Large intestine (tissue), 3 donors: ENCODE measurements around the gene CCSER1. TPM values are rescaled to one million over a fixed set of nuclear protein-coding genes. Genes with fewer than 3 reads are reported as not detected.
"Not testable (repeated sequence)": the region's sequence is repeated elsewhere in the genome, so short reads cannot be mapped to it uniquely, and the experiment has no call there.

Experiments used
- DNase-seq, 2 donors: peaks; one replicate each; pipeline versions ENCODE4 v3.0.0 to v3.0.0-alpha.2; 2013
- H3K27ac ChIP-seq: one replicate; pipeline ENCODE4 v1.5.1; 2013; ENCODE audit warnings: low read length
- H3K27me3 ChIP-seq: 2 replicates; pipeline ENCODE4 v1.6.1; 2013; ENCODE audit warnings: low read length; ENCODE audit not compliant: control insufficient read depth, insufficient read depth
- H3K36me3 ChIP-seq: 2 replicates; pipeline ENCODE4 v1.6.1; 2013; ENCODE audit warnings: low read length; ENCODE audit not compliant: control insufficient read depth, insufficient read depth
- H3K4me1 ChIP-seq: one replicate; pipeline ENCODE4 v1.6.1; 2013; ENCODE audit warnings: low read length; ENCODE audit not compliant: control insufficient read depth, insufficient read depth
- H3K4me3 ChIP-seq: one replicate; pipeline ENCODE4 v1.5.1; 2013; ENCODE audit warnings: low read length
- H3K9me3 ChIP-seq: one replicate; pipeline ENCODE4 v1.6.1; 2013; ENCODE audit warnings: mild to moderate bottlenecking, low read depth, low read length, moderate library complexity; ENCODE audit not compliant: control insufficient read depth
- WGBS: methylation state at CpG from one replicate; pipeline ENCODE4 v1.1.5; 2013; ENCODE audit warnings: low lambda C conversion rate; ENCODE audit not compliant: insufficient coverage; 5-methylcytosine and 5-hydroxymethylcytosine counted together
- polyA plus RNA-seq: library from polyadenylated mRNA; unstranded; fragments of 120-200 nt; gene quantifications from one replicate; pipeline ENCODE4 v1.2.1, GENCODE V29; 2013

The CCSER1 gene
- polyA plus RNA-seq, 1 donor = 9.5 TPM

- WGBS = 84% methylated on average over 2 of the region's 3 CpGs
- Histone ChIP-seq H3K9me3 (no peaks in the 10 kb centered on the region), H3K4me1 (no peaks in the 10 kb centered on the region), H3K36me3 (no peaks in the 10 kb centered on the region), H3K27me3 (no peaks in the 10 kb centered on the region), H3K4me3 (no peak overlapping the region), H3K27ac (no peak overlapping the region)
- DNase-seq = no peak
These were observed 1171.0 kb downstream of the CCSER1 start for GRCh38 chr4:91298156-91298700.

GRCh38 chr4:91298824-91299223, 1171.6 kb downstream of the CCSER1 start:
- H3K27ac ChIP-seq = no peak overlapping the region
- no peak for DNase-seq
- no peaks in the 10 kb centered on the region for H3K27me3 ChIP-seq
- no CpG with 5 or more reads among the region's 1 CpG for WGBS
- H3K36me3 ChIP-seq = no peaks in the 10 kb centered on the region
- no peaks in the 10 kb centered on the region for H3K4me1 ChIP-seq
- H3K4me3 ChIP-seq = no peak overlapping the region
- H3K9me3 ChIP-seq = no peaks in the 10 kb centered on the region

GRCh38 chr4:91302120-91302519, 1174.9 kb downstream of the CCSER1 start:
- 71% methylated on average over 2 of the region's 2 CpGs for WGBS
- no peak overlapping the region for H3K4me3 ChIP-seq
- no peaks in the 10 kb centered on the region for H3K27me3 ChIP-seq
- no peak for DNase-seq
- H3K27ac ChIP-seq = no peak overlapping the region
- no peaks in the 10 kb centered on the region for H3K9me3 ChIP-seq
- no peaks in the 10 kb centered on the region for H3K4me1 ChIP-seq
- no peaks in the 10 kb centered on the region for H3K36me3 ChIP-seq

DNA sequence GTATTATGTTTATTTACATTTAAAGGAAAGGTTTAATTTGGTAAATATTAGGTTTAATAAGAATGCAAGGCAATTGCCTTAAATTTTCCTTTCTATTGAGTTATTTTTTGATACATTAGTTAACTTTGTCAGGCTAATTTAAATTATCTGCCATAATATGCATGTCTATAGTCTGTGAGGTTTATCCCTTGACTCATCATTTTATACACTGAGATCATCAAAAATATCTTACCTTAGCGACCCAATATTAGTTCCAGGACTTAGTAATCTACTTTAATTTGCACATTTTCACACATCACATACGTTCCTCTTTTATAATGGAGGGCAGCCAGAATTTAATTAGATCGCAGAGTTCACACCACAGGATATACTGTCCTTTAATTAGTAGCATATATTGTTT, 1177.1 kb downstream of the CCSER1 start:
- Histone ChIP-seq H3K9me3 (no peaks in the 10 kb centered on the region), H3K27me3 (no peaks in the 10 kb centered on the region), H3K27ac (no peak overlapping the region), H3K4me3 (no peak overlapping the region), H3K36me3 (no peaks in the 10 kb centered on the region), H3K4me1 (no peaks in the 10 kb centered on the region)
- WGBS = 90% methylated on average over 2 of the region's 3 CpGs
- DNase-seq = no peak

GRCh38 chr4:91317434-91317833, 1190.2 kb downstream of the CCSER1 start:
- no peaks in the 10 kb centered on the region for H3K9me3 ChIP-seq
- no peaks in the 10 kb centered on the region for H3K27me3 ChIP-seq
- no peak overlapping the region for H3K4me3 ChIP-seq
- DNase-seq = no peak
- H3K36me3 ChIP-seq = no peaks in the 10 kb centered on the region
- WGBS = 92% methylated on average over 3 of the region's 4 CpGs
- no peaks in the 10 kb centered on the region for H3K4me1 ChIP-seq
- H3K27ac ChIP-seq = no peak overlapping the region

DNA sequence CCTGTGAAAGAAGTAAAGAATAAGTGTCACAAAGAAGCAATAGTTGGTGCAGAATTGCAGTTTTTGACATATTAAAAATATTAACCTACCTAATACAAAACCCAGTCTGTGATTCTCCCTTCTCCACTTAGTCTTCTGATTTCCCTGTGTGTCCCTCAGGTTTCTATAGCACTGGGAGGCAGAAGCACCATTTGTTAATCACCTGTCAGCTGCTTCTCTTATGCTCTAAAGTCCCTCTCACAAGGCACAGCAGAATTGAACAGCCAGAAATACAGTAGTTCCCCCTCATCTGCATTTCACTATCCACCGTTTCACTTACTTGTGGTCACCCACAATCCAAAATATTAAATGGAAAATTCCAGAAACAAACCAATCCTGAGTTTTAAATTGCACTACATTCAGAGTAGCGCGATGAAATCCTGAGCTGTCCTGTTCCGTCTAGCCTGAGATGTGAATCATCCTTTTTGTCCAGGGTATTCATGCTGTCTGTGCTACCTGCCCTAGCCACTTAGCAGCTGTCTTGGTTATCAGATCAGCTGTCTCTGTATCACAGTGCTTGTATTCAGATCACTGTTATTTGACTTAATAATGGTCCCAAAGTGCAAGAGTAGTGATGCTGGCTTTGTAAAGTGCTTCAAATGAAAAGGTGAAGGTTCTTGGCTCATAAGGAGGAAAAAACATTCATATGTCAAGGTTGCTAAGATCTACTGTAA, 1192.5 kb downstream of the CCSER1 start:
- Histone ChIP-seq H3K36me3 (no peaks in the 10 kb centered on the region), H3K27me3 (no peaks in the 10 kb centered on the region), H3K4me1 (no peaks in the 10 kb centered on the region), H3K27ac (no peak overlapping the region), H3K4me3 (no peak overlapping the region), H3K9me3 (no peaks in the 10 kb centered on the region)
- peak in 1 of 2 donors; percentile 5 for DNase-seq
- no CpG with 5 or more reads among the region's 4 CpGs for WGBS

DNA sequence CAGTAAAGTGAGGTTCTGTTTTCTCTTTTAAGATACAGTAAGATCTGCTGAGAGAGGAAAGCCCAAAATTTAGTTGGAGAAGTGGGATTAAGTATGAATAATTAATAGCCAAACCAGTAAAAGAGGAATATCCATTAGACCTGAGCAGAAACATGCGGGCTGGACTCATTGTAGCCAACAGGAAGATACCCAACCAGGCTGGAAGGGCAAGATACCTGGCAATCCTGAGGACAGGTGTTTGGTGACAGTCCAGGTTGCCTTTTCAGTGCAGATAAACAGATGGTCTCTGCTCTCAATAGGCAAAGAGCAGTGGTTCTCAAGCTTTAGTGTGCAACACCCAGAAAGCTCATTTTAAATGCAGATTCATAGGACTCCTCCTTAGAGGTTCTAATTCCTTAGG, 1195.8 kb downstream of the CCSER1 start:
- no CpG with 5 or more reads among the region's 1 CpG for WGBS
- DNase-seq = no peak
- peaks cover 10% of the 10 kb centered on the region for H3K9me3 ChIP-seq
- no peak overlapping the region for H3K27ac ChIP-seq
- H3K27me3 ChIP-seq = no peaks in the 10 kb centered on the region
- no peaks in the 10 kb centered on the region for H3K4me1 ChIP-seq
- H3K36me3 ChIP-seq = no peaks in the 10 kb centered on the region
- H3K4me3 ChIP-seq = no peak overlapping the region

- Histone ChIP-seq H3K36me3 (no peaks in the 10 kb centered on the region), H3K27me3 (no peaks in the 10 kb centered on the region), H3K4me3 (no peak overlapping the region), H3K4me1 (no peaks in the 10 kb centered on the region), H3K27ac (no peak overlapping the region), H3K9me3 (peaks cover 10% of the 10 kb centered on the region)
- WGBS = no CpG with 5 or more reads among the region's 1 CpG
- DNase-seq = peak in 1 of 2 donors; percentile 22
These were observed 1198.3 kb downstream of the CCSER1 start for GRCh38 chr4:91325495-91325894.

DNA sequence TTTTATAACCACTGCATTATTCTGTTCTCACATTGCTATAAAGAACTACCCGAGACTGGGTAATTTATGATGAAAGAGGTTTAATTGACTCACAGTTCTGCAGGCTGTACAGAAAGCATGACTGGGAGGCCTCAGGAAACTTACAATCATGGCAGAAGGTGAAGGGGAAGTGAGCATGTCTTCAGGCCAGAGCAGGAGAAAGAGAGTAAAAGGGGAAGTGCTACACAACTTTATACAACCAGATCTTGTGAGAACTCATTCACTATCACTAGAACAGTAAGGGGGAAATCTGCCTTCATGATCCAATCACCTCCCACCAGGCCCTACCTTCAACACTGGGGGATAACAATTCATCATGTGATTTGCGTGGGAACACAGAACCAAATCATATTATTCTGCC, 1199.0 kb downstream of the CCSER1 start:
- DNase-seq, H3K4me3 ChIP-seq, H3K27ac ChIP-seq, H3K9me3 ChIP-seq, H3K4me1 ChIP-seq, H3K27me3 ChIP-seq, H3K36me3 ChIP-seq: not testable (repeated sequence)
- WGBS = 100% methylated on average over 1 of the region's 2 CpGs

- no peaks in the 10 kb centered on the region for H3K4me1 ChIP-seq
- WGBS = no CpG with 5 or more reads among the region's 3 CpGs
- H3K9me3 ChIP-seq = peaks cover 10% of the 10 kb centered on the region
- no peaks in the 10 kb centered on the region for H3K36me3 ChIP-seq
- DNase-seq = no peak
- H3K4me3 ChIP-seq = no peak overlapping the region
- no peak overlapping the region for H3K27ac ChIP-seq
- no peaks in the 10 kb centered on the region for H3K27me3 ChIP-seq
These were observed 1203.5 kb downstream of the CCSER1 start for GRCh38 chr4:91330555-91331137.

GRCh38 chr4:91340822-91341221, 1213.6 kb downstream of the CCSER1 start:
- no peaks in the 10 kb centered on the region for H3K36me3 ChIP-seq
- H3K9me3 ChIP-seq = no peaks in the 10 kb centered on the region
- no peak overlapping the region for H3K27ac ChIP-seq
- WGBS = 80% methylated on average over 1 of the region's 1 CpG
- H3K4me1 ChIP-seq = no peaks in the 10 kb centered on the region
- H3K4me3 ChIP-seq = no peak overlapping the region
- no peak for DNase-seq
- H3K27me3 ChIP-seq = no peaks in the 10 kb centered on the region
